ENCODE measurements around the gene TAC1.
"Not testable (repeated sequence)": the region's sequence is repeated elsewhere in the genome, so short reads cannot be mapped to it uniquely, and the experiment has no call there.

TAC1 gene

GRCh38 chr7:97731736-97732564, at the start of gene TAC1:
TAC1 (plus strand) TSS chr7:97732086; CDS start chr7:97732613, 527 bp downstream.
- peak; percentile 48 for DNase-seq

GRCh38 chr7:97685952-97686351, 45.9 kb upstream of the TAC1 start:
- no peak for DNase-seq

- no peak for DNase-seq
These were observed 38.3 kb upstream of the TAC1 start for GRCh38 chr7:97693586-97693985.

GRCh38 chr7:97694355-97694754, 37.5 kb upstream of the TAC1 start:
- DNase-seq, result no peak

GRCh38 chr7:97697396-97697795, 34.5 kb upstream of the TAC1 start:
- DNase-seq, result no peak

- DNase-seq, result no peak
These were observed 9.5 kb upstream of the TAC1 start for GRCh38 chr7:97722386-97722785.

GRCh38 chr7:97732565-97733275, 834 bp downstream of the TAC1 start:
- no peak for DNase-seq

- DNase-seq, result peak; percentile 57
These were observed 1.6 kb downstream of the TAC1 start for GRCh38 chr7:97733276-97734161.

- no peak for DNase-seq
These were observed 2.4 kb downstream of the TAC1 start for GRCh38 chr7:97734255-97734654.

GRCh38 chr7:97735075-97735474, 3.2 kb downstream of the TAC1 start:
- no peak for DNase-seq

GRCh38 chr7:97748482-97748881, 16.6 kb downstream of the TAC1 start:
- no peak for DNase-seq

- DNase-seq, result no peak
These were observed 19.7 kb downstream of the TAC1 start for GRCh38 chr7:97751566-97751965.

- no peak for DNase-seq
These were observed 20.3 kb downstream of the TAC1 start for GRCh38 chr7:97752215-97752614.

- DNase-seq, result no peak
These were observed 25.9 kb downstream of the TAC1 start for GRCh38 chr7:97757824-97758223.

- DNase-seq, result no peak
These were observed 39.0 kb downstream of the TAC1 start for GRCh38 chr7:97770850-97771249.

- DNase-seq, result no peak
These were observed 39.7 kb downstream of the TAC1 start for GRCh38 chr7:97771576-97771975.

- no peak for DNase-seq
These were observed 40.4 kb downstream of the TAC1 start for GRCh38 chr7:97772045-97772901.

- DNase-seq, result not testable (repeated sequence)
These were observed 54.5 kb downstream of the TAC1 start for GRCh38 chr7:97786398-97786797.
